Raji (cell line): ENCODE results near the gene GNPDA2.

Source experiments
- POLR2A ChIP-seq: IDR thresholded peaks from 2 replicates; pipeline ENCODE4 v1.6.1; 2011; ENCODE audit warnings: low read depth, low read length, control low read depth; ENCODE audit not compliant: insufficient read depth

GNPDA2 gene

GRCh38 chr4:44652002-44652401, 74.4 kb downstream of the GNPDA2 start:
- TF ChIP-seq POLR2A = no peak
